GM12872 (cell line): ENCODE data around the gene CDC14C.

Source experiments
- CTCF ChIP-seq: IDR thresholded peaks from 3 replicates; pipeline ENCODE4 v1.5.1; 2011; ENCODE audit warnings: low read depth, mild to moderate bottlenecking, low read length, moderate library complexity; ENCODE audit not compliant: insufficient read depth

The CDC14C gene

GRCh38 chr7:48955916-48956315, 31.6 kb downstream of the CDC14C start:
- TF ChIP-seq CTCF = no peak

DNA sequence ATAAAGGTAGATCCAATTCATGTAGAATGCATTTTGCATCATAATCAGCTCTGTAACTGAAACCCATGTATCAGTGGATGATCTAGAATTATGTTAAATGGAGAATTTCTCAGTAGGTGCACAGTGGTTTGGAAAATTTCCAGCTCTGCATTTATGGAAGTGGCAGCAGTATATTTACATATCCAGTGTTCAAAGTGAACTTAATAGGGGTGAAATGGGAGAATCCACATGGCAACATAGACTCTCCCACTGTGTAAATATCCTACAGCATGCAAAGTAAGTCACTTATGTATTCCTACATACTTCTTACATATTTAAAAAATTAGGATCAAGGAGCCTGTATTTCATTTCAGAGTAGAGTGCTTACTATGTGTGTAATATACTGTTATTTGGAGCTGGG, 35.3 kb downstream of the CDC14C start:
- TF ChIP-seq CTCF = no peak

DNA sequence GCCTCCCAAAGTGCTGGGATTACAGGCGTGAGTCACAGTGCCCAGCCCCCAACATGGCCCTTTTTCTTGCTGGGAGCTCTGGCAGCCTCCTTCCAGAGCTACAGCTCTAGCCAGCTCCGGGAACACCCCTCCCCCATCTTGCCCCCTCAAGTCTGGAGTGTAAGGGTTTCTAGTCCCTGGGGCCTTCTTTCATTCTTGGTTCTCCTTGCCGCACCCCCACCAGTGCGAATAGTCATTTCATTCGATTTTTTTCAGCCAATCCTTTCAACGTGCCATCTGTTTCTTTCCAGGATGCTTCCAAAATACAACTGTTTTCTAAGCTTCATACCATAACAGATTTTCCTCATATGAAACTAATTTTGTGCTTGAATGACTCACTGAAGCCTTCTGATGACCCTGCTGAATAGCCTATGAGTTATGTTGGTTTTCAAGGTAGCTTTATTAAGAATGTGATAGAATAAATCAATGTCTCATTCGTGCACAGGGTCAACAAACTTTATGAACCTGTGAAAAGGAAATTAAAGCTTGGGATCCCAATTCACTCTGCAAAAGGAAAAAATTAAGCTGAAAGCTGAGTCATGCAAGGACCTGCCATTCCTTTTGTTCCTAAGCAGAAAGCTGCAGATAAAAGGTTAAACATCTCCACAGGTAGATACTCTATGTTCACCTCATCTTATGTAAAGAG, 38.6 kb downstream of the CDC14C start:
- no peak for TF ChIP-seq CTCF

DNA sequence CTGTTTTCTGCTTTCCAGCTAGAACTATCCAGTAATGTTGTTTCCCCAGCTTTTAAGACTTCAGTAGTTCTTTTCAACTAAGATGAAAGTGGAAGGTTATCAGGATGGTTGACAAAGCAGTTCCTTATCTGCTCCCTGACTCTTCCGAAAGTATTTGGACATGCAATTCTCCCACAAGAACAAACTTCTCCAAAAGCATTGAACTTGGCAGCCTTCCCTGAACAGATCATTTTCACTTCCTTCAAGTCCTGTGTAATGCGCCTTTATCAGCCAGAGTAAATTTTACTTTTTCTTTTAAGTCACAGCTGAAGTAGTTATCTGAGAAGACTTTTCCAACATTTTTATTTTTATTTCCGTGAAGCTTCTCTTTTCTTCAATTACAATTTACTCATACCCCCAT, 39.7 kb downstream of the CDC14C start:
- no peak for TF ChIP-seq CTCF

DNA sequence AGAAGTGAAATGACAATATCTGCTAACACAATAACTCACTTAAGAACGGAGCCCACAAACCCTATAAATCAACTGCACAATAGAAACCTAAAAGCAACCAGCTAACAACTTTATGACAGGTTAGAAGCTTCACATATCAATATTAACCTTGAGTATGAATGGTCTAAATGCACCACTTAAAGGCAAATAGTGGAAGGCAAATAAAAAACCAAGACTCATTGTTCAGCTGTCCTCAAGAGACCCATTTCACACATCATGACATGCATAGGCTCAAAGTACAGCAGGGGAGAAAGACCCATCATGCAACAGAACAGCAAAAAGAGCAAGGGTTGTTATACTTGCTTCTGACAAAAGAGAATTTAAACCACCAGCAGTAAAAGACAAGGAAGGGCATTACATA, 46.8 kb downstream of the CDC14C start:
- TF ChIP-seq CTCF = no peak

DNA sequence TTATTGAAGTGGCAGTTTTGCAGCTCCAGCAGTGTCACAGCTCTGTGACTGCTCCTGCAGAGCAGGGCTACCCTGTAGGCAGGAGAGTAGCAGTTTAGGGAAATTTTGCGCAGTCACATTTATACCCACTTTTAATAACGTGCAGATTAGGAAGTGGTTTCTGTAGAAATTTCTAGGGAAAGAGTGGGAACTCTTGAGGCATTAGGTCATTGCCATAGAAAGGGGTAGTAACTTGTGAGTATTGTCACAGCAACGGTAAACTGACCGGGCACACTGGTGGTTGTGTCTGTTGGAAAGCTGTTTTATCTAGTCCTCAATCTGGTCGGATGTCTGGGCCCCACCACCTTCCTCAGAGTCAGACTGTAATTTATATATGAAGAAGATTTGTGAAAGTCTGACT, 51.9 kb downstream of the CDC14C start:
- TF ChIP-seq CTCF = no peak

DNA sequence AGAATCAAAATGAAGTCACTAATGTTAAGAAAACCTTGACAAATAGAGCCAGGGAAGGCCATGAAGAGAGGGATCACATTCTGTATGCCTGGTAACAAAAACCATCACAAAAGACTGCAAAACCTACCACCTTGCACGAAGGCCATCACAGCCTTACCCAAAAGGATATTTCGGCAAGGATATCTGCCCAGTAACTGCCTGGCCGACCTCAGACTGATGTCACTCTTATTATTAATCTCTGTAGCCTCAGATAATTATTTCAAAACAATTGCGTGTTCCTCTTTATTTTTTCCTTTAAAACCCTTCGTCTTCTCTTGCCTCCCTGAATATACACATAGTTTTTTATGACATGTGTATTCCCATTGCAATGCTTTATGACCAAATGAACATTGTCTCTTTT, 52.5 kb downstream of the CDC14C start:
- TF ChIP-seq CTCF = no peak
